ENCODE measurements around the gene LRRN2.

LRRN2 gene

GRCh38 chr1:204599596-204599995, 85.9 kb downstream of the LRRN2 start:
- no peaks in the 10 kb centered on the region for H3K36me3 Mint-ChIP-seq (ENCODE audit: insufficient read depth)
- H3K9me3 Mint-ChIP-seq = no peaks in the 10 kb centered on the region
- no peak for DNase-seq
- H3K4me1 Mint-ChIP-seq (ENCODE audit: low read depth in 2 of 2) = no peaks in the 10 kb centered on the region
- ATAC-seq (replicated peaks) = no peak
- no peaks in the 10 kb centered on the region for H3K27me3 Mint-ChIP-seq
- H3K4me3 Mint-ChIP-seq = no peak overlapping the region
- no peak overlapping the region for H3K27ac Mint-ChIP-seq

- H3K27ac Mint-ChIP-seq = no peak overlapping the region
- H3K4me3 Mint-ChIP-seq = no peak overlapping the region
- DNase-seq (no peak), ATAC-seq (replicated peaks) (no peak)
- H3K27me3 Mint-ChIP-seq = no peaks in the 10 kb centered on the region
- no peaks in the 10 kb centered on the region for H3K9me3 Mint-ChIP-seq
- H3K36me3 Mint-ChIP-seq (ENCODE audit: insufficient read depth) = no peaks in the 10 kb centered on the region
- no peaks in the 10 kb centered on the region for H3K4me1 Mint-ChIP-seq (ENCODE audit: low read depth in 2 of 2)
These were observed 86.4 kb downstream of the LRRN2 start for GRCh38 chr1:204599098-204599497.

- ATAC-seq (replicated peaks) (no peak), DNase-seq (no peak)
- Mint-ChIP-seq H3K27me3 (no peaks in the 10 kb centered on the region), H3K36me3 (ENCODE audit: insufficient read depth) (no peaks in the 10 kb centered on the region), H3K9me3 (no peaks in the 10 kb centered on the region), H3K27ac (no peak overlapping the region), H3K4me1 (ENCODE audit: low read depth in 2 of 2) (no peaks in the 10 kb centered on the region), H3K4me3 (no peak overlapping the region)
These were observed 87.1 kb downstream of the LRRN2 start for GRCh38 chr1:204598319-204598969.

GRCh38 chr1:204592246-204592948, 93.1 kb downstream of the LRRN2 start:
- H3K27ac Mint-ChIP-seq = no peak overlapping the region
- H3K4me1 Mint-ChIP-seq (ENCODE audit: low read depth in 2 of 2) = peaks cover 0 to 3% of the 10 kb centered on the region in 2 donors
- H3K36me3 Mint-ChIP-seq (ENCODE audit: insufficient read depth) = no peaks in the 10 kb centered on the region
- ATAC-seq (replicated peaks) (no peak), DNase-seq (no peak)
- no peaks in the 10 kb centered on the region for H3K27me3 Mint-ChIP-seq
- no peaks in the 10 kb centered on the region for H3K9me3 Mint-ChIP-seq
- H3K4me3 Mint-ChIP-seq = no peak overlapping the region

- Mint-ChIP-seq H3K27ac (no peak overlapping the region), H3K4me1 (ENCODE audit: low read depth in 2 of 2) (peaks cover 0 to 3% of the 10 kb centered on the region in 2 donors), H3K9me3 (no peaks in the 10 kb centered on the region), H3K36me3 (ENCODE audit: insufficient read depth) (no peaks in the 10 kb centered on the region), H3K4me3 (no peak overlapping the region), H3K27me3 (no peaks in the 10 kb centered on the region)
- ATAC-seq (replicated peaks) (no peak), DNase-seq (no peak)
These were observed 94.0 kb downstream of the LRRN2 start for GRCh38 chr1:204591473-204592090.

- Mint-ChIP-seq H3K27ac (peak overlapping the region in 1 of 2 donors; percentile 34), H3K4me1 (ENCODE audit: low read depth in 2 of 2) (peaks cover 0 to 7% of the 10 kb centered on the region in 2 donors), H3K27me3 (no peaks in the 10 kb centered on the region), H3K9me3 (no peaks in the 10 kb centered on the region), H3K4me3 (no peak overlapping the region), H3K36me3 (ENCODE audit: insufficient read depth) (peaks cover 3% of the 10 kb centered on the region)
- DNase-seq (no peak), ATAC-seq (replicated peaks) (no peak)
These were observed 96.0 kb downstream of the LRRN2 start for GRCh38 chr1:204589409-204590038.

GRCh38 chr1:204588826-204589225, 96.7 kb downstream of the LRRN2 start:
- ATAC-seq (replicated peaks) (no peak), DNase-seq (no peak)
- Mint-ChIP-seq H3K27ac (peak overlapping the region in 1 of 2 donors; percentile 34), H3K27me3 (no peaks in the 10 kb centered on the region), H3K4me1 (ENCODE audit: low read depth in 2 of 2) (peaks cover 0 to 7% of the 10 kb centered on the region in 2 donors), H3K4me3 (no peak overlapping the region), H3K36me3 (ENCODE audit: insufficient read depth) (peaks cover 4% of the 10 kb centered on the region), H3K9me3 (no peaks in the 10 kb centered on the region)

GRCh38 chr1:204587621-204588020, 97.9 kb downstream of the LRRN2 start:
- ATAC-seq (replicated peaks) = no peak
- Mint-ChIP-seq H3K27me3 (no peaks in the 10 kb centered on the region), H3K4me3 (no peak overlapping the region), H3K9me3 (no peaks in the 10 kb centered on the region), H3K4me1 (ENCODE audit: low read depth in 2 of 2) (peaks cover 0 to 7% of the 10 kb centered on the region in 2 donors), H3K36me3 (ENCODE audit: insufficient read depth) (peaks cover 7% of the 10 kb centered on the region), H3K27ac (no peak overlapping the region)
- DNase-seq = no peak

- DNase-seq (peak in 2 of 3 experiments; percentile 10 to 15), ATAC-seq (replicated peaks) (peak; percentile 82)
- peaks cover 9% of the 10 kb centered on the region for H3K36me3 Mint-ChIP-seq (ENCODE audit: insufficient read depth)
- H3K4me1 Mint-ChIP-seq (ENCODE audit: low read depth in 2 of 2) = peaks cover 6 to 10% of the 10 kb centered on the region in 2 donors
- peak overlapping the region; percentile 37 to 49 for H3K4me3 Mint-ChIP-seq
- peak overlapping the region; percentile 19 to 55 for H3K27ac Mint-ChIP-seq
- H3K27me3 Mint-ChIP-seq = no peaks in the 10 kb centered on the region
- no peaks in the 10 kb centered on the region for H3K9me3 Mint-ChIP-seq
These were observed 100.7 kb downstream of the LRRN2 start for GRCh38 chr1:204584699-204585372.

GRCh38 chr1:204583909-204584632, 101.5 kb downstream of the LRRN2 start:
- H3K4me1 Mint-ChIP-seq (ENCODE audit: low read depth in 2 of 2) = peaks cover 8 to 11% of the 10 kb centered on the region in 2 donors
- H3K27ac Mint-ChIP-seq = peak overlapping the region; percentile 16 to 46
- H3K36me3 Mint-ChIP-seq (ENCODE audit: insufficient read depth) = peaks cover 9% of the 10 kb centered on the region
- ATAC-seq (replicated peaks) (peak; percentile 30), DNase-seq (no peak)
- H3K4me3 Mint-ChIP-seq = no peak overlapping the region
- H3K9me3 Mint-ChIP-seq = no peaks in the 10 kb centered on the region
- no peaks in the 10 kb centered on the region for H3K27me3 Mint-ChIP-seq

- no peak overlapping the region for H3K4me3 Mint-ChIP-seq
- DNase-seq = no peak
- peaks cover 13% of the 10 kb centered on the region for H3K36me3 Mint-ChIP-seq (ENCODE audit: insufficient read depth)
- H3K4me1 Mint-ChIP-seq (ENCODE audit: low read depth in 2 of 2) = peaks cover 13 to 21% of the 10 kb centered on the region in 2 donors
- ATAC-seq (replicated peaks) = no peak
- no peak overlapping the region for H3K27ac Mint-ChIP-seq
- no peaks in the 10 kb centered on the region for H3K27me3 Mint-ChIP-seq
- H3K9me3 Mint-ChIP-seq = no peaks in the 10 kb centered on the region
These were observed 103.8 kb downstream of the LRRN2 start for GRCh38 chr1:204581759-204582158.

GRCh38 chr1:204580862-204581261, 104.7 kb downstream of the LRRN2 start:
- H3K4me3 Mint-ChIP-seq = no peak overlapping the region

More at GRCh38 chr1:204580862-204581261, 104.7 kb downstream of the LRRN2 start:
- H3K9me3 Mint-ChIP-seq = no peaks in the 10 kb centered on the region
- H3K4me1 Mint-ChIP-seq (ENCODE audit: low read depth in 2 of 2) = peaks cover 13 to 21% of the 10 kb centered on the region in 2 donors
- H3K27ac Mint-ChIP-seq = no peak overlapping the region
- H3K27me3 Mint-ChIP-seq = no peaks in the 10 kb centered on the region
- no peak for ATAC-seq (replicated peaks)
- peaks cover 13% of the 10 kb centered on the region for H3K36me3 Mint-ChIP-seq (ENCODE audit: insufficient read depth)
- DNase-seq = no peak

All from effector memory CD8-positive, alpha-beta T cell (primary cell).